A673 (cell line): ENCODE measurements around the gene APOBEC3G.
"Not testable (repeated sequence)": the region's sequence is repeated elsewhere in the genome, so short reads cannot be mapped to it uniquely, and the experiment has no call there.

Experiments used
- EZH2 ChIP-seq: fragments of 200-600 bp; sonication (generic); IDR thresholded peaks from 2 replicates; pipeline ENCODE4 v1.6.1; 2017; ENCODE audit warnings: borderline replicate concordance, low read depth, mild to moderate bottlenecking, mixed read lengths, antibody characterized with exemption, low read length; ENCODE audit not compliant: poor library complexity, severe bottlenecking
- TF ChIP-seq, protein P1 (sequence below): fragments of 300-800, 200-600 bp; sonication (generic); conservative IDR thresholded peaks from 2 replicates; pipeline ENCODE4 v1.5.1; 2017; ENCODE audit warnings: low read depth, mild to moderate bottlenecking, antibody characterized with exemption, low read length, moderate library complexity, mixed read lengths

DNA sequence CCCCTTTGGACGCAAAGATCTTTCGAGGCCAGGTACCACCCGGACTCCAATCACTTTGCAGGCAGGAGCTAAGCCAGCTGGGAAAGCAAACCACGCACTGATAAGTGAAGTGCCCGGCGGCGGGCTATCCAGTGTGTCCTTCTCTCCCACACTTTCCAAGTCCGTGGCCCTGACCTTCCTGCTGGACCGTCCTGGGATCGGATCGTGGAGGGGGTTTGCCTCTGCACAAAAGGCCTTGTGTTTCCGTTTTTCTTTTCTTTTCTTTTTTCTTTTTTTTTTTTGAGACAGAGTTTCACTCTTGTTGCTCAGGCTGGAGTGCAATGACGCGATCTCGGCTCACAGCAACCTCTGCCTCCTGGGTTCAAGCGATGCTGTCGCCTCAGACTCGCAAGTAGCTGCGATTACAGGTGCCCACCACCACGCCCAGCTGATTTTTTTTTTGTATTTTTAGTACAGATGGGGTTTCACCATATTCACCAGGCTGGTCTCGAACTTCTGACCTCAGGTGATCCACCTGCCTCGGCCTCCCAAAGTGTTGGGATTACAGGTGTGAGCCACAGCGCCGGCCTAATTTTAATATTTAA, 2.1 kb downstream of the APOBEC3G start:
- TF ChIP-seq, protein P1, sequence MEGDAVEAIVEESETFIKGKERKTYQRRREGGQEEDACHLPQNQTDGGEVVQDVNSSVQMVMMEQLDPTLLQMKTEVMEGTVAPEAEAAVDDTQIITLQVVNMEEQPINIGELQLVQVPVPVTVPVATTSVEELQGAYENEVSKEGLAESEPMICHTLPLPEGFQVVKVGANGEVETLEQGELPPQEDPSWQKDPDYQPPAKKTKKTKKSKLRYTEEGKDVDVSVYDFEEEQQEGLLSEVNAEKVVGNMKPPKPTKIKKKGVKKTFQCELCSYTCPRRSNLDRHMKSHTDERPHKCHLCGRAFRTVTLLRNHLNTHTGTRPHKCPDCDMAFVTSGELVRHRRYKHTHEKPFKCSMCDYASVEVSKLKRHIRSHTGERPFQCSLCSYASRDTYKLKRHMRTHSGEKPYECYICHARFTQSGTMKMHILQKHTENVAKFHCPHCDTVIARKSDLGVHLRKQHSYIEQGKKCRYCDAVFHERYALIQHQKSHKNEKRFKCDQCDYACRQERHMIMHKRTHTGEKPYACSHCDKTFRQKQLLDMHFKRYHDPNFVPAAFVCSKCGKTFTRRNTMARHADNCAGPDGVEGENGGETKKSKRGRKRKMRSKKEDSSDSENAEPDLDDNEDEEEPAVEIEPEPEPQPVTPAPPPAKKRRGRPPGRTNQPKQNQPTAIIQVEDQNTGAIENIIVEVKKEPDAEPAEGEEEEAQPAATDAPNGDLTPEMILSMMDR = not testable (repeated sequence)
- TF ChIP-seq EZH2 = not testable (repeated sequence)
